ENCODE measurements around the gene NFKBIE. TPM values are rescaled to one million over a fixed set of nuclear protein-coding genes. Genes with fewer than 3 reads are reported as not detected.
A peak's percentile ranks its signal among the peaks of the same experiment; 100 is the strongest.

The NFKBIE gene
- total RNA-seq, 1 experiment from 2014 or later, result 9.7 TPM

DNA sequence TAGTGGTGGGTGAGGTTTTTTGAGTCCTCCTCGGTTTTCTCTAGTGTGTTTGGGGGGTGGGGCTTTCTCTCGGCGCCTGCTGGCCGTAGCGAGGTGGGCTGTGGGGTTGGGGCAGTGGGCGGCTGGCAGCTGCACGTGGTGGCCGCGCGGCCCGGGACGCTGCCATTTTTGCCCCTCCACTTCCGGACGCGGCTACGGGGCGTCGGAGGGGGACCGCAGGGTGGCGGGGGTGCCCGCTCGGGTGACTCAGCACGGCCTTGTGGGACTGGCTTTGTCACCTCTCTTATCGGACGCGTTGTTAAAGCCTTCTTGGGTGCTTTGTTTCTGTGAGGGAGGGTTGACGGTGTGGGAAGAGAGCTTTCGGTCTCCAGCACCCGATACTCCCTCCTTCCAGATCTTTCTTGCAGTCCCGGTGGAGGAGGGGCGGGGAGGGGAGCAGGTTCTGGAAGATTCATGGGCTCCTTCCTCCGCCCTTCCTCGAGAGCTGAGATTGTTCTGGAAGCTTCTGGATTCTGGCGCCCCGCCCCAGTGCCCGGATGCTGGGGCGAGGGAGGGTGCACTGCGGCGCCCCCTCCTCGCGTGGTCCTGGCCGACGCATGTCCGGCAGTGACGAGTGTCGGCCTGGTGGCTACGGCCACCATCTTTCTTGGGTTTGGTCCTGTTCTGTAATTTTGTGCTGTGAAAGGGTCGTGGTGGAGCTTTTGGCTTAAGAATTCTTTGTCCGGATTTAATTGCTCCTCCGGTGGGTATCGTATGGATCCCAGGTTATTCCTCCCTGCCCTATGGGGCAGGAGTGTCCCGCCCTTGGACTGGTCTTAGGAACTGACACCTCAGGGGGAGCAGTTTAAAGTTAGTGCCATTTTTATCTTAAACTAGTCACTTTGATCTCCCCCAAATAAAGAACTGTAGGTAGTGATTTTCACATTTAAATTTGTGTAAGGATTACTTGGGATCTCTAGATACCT is 17.7 kb downstream of the NFKBIE start:
- Histone ChIP-seq H2BK120ac (ENCODE audit: low read depth, low read length, poor library complexity, severe bottlenecking) (no peak overlapping the region), H4K91ac (ENCODE audit: insufficient read length, low read depth, low read length) (no peak overlapping the region), H3K4ac (ENCODE audit: low read depth, low read length) (no peak overlapping the region; the same call in 1 of the 2 replicates), H3K79me2 (ENCODE audit: insufficient read depth, low read length) (peaks cover 27% of the 10 kb centered on the region), H3T11ph (ENCODE audit: low read length) (no peak overlapping the region), H3K27ac (ENCODE audit: insufficient read length, low read depth, low read length) (no peak overlapping the region), H4K20me1 (ENCODE audit: control insufficient read depth, insufficient read depth, insufficient read length) (no peaks in the 10 kb centered on the region), H3K27me3 (ENCODE audit: insufficient read depth, low read length) (no peaks in the 10 kb centered on the region), H4K5ac (ENCODE audit: insufficient read length, low read depth, low read length) (no peak overlapping the region), H3K23me2 (ENCODE audit: insufficient read length, low read depth, low read length, poor library complexity, severe bottlenecking) (peaks cover 10% of the 10 kb centered on the region), H3K9ac (ENCODE audit: extremely low read depth, insufficient read length, low read length) (peak overlapping the region; percentile 98), H3K4me2 (ENCODE audit: insufficient read depth, insufficient read length, low read length) (peak overlapping the region; percentile 76), H2BK5ac (ENCODE audit: insufficient read length, low read length) (no peak overlapping the region), H2BK12ac (ENCODE audit: insufficient read length, low read depth, low read length) (no peak overlapping the region), H3K56ac (ENCODE audit: insufficient read length, low read depth, low read length) (no peak overlapping the region), H3K23ac (ENCODE audit: insufficient read length, low read depth, low read length) (no peak overlapping the region), H2AFZ (ENCODE audit: low read length) (no peak overlapping the region), H3K14ac (ENCODE audit: insufficient read depth, low read length) (peak overlapping the region; percentile 86), H2AK5ac (ENCODE audit: insufficient read length, low read length) (no peak overlapping the region), H3K4me1 (ENCODE audit: insufficient read depth, low read length) (peaks cover 12% of the 10 kb centered on the region; the same call in 1 of the 2 replicates), H2BK20ac (ENCODE audit: low read depth, low read length, poor library complexity, severe bottlenecking) (no peak overlapping the region), H4K8ac (replicated peaks; ENCODE audit: insufficient read length, low read depth, low read length) (no peak overlapping the region), H3K9me3 (ENCODE audit: control insufficient read depth, low read depth, low read length) (no peaks in the 10 kb centered on the region), H3K79me1 (ENCODE audit: insufficient read depth, low read depth, low read length, poor library complexity, severe bottlenecking) (no peaks in the 10 kb centered on the region), H3K18ac (ENCODE audit: insufficient read length, low read depth, low read length) (peak overlapping the region; percentile 64), H2BK15ac (ENCODE audit: low read depth, low read length) (no peak overlapping the region)
- peak overlapping the region; percentile 99 to 100 for H3K4me3 Mint-ChIP-seq
- no peak for DNase-seq
- H3K27ac Mint-ChIP-seq, result peak overlapping the region; percentile 97 to 100 (median 98)
- no CpG with 5 or more reads among the region's 52 CpGs for WGBS (ENCODE audit: extremely low coverage, insufficient read length, low lambda C conversion rate)
- H3K9me3 Mint-ChIP-seq, result peaks cover 3 to 4% of the 10 kb centered on the region in 2 experiments; a peak in 3 of 5 replicates
- H3K27me3 Mint-ChIP-seq (ENCODE audit: low read depth), result peaks cover 12% of the 10 kb centered on the region
- peaks cover 40 to 43% of the 10 kb centered on the region in 2 experiments for H3K4me1 Mint-ChIP-seq
- TF ChIP-seq, protein P1, sequence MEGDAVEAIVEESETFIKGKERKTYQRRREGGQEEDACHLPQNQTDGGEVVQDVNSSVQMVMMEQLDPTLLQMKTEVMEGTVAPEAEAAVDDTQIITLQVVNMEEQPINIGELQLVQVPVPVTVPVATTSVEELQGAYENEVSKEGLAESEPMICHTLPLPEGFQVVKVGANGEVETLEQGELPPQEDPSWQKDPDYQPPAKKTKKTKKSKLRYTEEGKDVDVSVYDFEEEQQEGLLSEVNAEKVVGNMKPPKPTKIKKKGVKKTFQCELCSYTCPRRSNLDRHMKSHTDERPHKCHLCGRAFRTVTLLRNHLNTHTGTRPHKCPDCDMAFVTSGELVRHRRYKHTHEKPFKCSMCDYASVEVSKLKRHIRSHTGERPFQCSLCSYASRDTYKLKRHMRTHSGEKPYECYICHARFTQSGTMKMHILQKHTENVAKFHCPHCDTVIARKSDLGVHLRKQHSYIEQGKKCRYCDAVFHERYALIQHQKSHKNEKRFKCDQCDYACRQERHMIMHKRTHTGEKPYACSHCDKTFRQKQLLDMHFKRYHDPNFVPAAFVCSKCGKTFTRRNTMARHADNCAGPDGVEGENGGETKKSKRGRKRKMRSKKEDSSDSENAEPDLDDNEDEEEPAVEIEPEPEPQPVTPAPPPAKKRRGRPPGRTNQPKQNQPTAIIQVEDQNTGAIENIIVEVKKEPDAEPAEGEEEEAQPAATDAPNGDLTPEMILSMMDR (conservative IDR thresholded peaks at IDR 0.05), result no peak
- H3K36me3 Mint-ChIP-seq (ENCODE audit: insufficient read depth in 1 of 3, low read depth in 3 of 3), result peaks cover 52 to 58% (median 56%) of the 10 kb centered on the region in 3 experiments

Data from H9 (cell line).